ENCODE measurements around the gene GSDME.

GSDME gene

GRCh38 chr7:24757353-24758275 lies at the start of gene GSDME:
Gene GSDME, minus strand, starts transcription at chr7:24757464. Its CDS starts 7,690 bp downstream, at chr7:24749774.
- peak within 1 kb of the TSS; percentile 78 for H3K4me3 ChIP-seq (ENCODE audit: control insufficient read depth, low read depth, low read length)
- TF ChIP-seq CTCF (IDR thresholded peaks at IDR 0.05; ENCODE audit: control insufficient read depth, insufficient read depth, low read depth, low read length, missing control alignments) = no peak
- no peak for DNase-seq (ENCODE audit: low read depth)

GRCh38 chr7:24802300-24802699 lies 45.0 kb upstream of the GSDME start:
- no peak for TF ChIP-seq CTCF (IDR thresholded peaks at IDR 0.05; ENCODE audit: control insufficient read depth, insufficient read depth, low read depth, low read length, missing control alignments)
- no peak overlapping the region for H3K4me3 ChIP-seq (ENCODE audit: control insufficient read depth, low read depth, low read length)
- DNase-seq (ENCODE audit: low read depth) = no peak

GRCh38 chr7:24801883-24802282 lies 44.6 kb upstream of the GSDME start:
- DNase-seq (ENCODE audit: low read depth) = no peak
- H3K4me3 ChIP-seq (ENCODE audit: control insufficient read depth, low read depth, low read length) = no peak overlapping the region
- no peak for TF ChIP-seq CTCF (IDR thresholded peaks at IDR 0.05; ENCODE audit: control insufficient read depth, insufficient read depth, low read depth, low read length, missing control alignments)

- H3K4me3 ChIP-seq (ENCODE audit: control insufficient read depth, low read depth, low read length) = no peak overlapping the region
- TF ChIP-seq CTCF (IDR thresholded peaks at IDR 0.05; ENCODE audit: control insufficient read depth, insufficient read depth, low read depth, low read length, missing control alignments) = no peak
- DNase-seq (ENCODE audit: low read depth) = no peak
Measured at GRCh38 chr7:24800667-24801066, 43.4 kb upstream of the GSDME start.

GRCh38 chr7:24800073-24800472 lies 42.8 kb upstream of the GSDME start:
- no peak for DNase-seq (ENCODE audit: low read depth)
- no peak overlapping the region for H3K4me3 ChIP-seq (ENCODE audit: control insufficient read depth, low read depth, low read length)
- no peak for TF ChIP-seq CTCF (IDR thresholded peaks at IDR 0.05; ENCODE audit: control insufficient read depth, insufficient read depth, low read depth, low read length, missing control alignments)

GRCh38 chr7:24799506-24799905 lies 42.2 kb upstream of the GSDME start:
- H3K4me3 ChIP-seq (ENCODE audit: control insufficient read depth, low read depth, low read length) = no peak overlapping the region
- DNase-seq (ENCODE audit: low read depth) = no peak
- no peak for TF ChIP-seq CTCF (IDR thresholded peaks at IDR 0.05; ENCODE audit: control insufficient read depth, insufficient read depth, low read depth, low read length, missing control alignments)
